Measurements from ENCODE around the gene NRXN3.

DNA sequence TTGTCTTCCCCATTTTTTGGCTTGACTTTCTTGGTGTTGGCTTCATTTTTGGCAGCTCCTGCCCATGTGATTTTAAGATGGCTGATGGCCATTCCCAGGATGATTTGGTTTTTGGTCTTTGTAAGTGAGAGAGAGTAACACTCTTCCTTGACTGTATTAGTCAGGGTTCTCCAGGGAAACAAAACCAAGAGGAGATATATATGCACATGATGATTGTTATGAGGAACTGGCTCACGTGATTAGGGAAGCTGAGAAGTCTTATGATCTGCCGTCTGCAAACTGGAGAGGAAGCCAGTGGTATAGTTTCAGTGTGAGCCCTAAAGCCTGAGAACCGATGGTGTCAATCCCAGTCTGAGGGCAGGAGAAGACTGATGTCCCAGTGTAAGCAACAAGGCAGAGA is 146.6 kb downstream of the NRXN3 start:
- TF ChIP-seq, protein P1, sequence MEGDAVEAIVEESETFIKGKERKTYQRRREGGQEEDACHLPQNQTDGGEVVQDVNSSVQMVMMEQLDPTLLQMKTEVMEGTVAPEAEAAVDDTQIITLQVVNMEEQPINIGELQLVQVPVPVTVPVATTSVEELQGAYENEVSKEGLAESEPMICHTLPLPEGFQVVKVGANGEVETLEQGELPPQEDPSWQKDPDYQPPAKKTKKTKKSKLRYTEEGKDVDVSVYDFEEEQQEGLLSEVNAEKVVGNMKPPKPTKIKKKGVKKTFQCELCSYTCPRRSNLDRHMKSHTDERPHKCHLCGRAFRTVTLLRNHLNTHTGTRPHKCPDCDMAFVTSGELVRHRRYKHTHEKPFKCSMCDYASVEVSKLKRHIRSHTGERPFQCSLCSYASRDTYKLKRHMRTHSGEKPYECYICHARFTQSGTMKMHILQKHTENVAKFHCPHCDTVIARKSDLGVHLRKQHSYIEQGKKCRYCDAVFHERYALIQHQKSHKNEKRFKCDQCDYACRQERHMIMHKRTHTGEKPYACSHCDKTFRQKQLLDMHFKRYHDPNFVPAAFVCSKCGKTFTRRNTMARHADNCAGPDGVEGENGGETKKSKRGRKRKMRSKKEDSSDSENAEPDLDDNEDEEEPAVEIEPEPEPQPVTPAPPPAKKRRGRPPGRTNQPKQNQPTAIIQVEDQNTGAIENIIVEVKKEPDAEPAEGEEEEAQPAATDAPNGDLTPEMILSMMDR (IDR thresholded peaks at IDR 0.05), result no peak
- TF ChIP-seq, protein P2, sequence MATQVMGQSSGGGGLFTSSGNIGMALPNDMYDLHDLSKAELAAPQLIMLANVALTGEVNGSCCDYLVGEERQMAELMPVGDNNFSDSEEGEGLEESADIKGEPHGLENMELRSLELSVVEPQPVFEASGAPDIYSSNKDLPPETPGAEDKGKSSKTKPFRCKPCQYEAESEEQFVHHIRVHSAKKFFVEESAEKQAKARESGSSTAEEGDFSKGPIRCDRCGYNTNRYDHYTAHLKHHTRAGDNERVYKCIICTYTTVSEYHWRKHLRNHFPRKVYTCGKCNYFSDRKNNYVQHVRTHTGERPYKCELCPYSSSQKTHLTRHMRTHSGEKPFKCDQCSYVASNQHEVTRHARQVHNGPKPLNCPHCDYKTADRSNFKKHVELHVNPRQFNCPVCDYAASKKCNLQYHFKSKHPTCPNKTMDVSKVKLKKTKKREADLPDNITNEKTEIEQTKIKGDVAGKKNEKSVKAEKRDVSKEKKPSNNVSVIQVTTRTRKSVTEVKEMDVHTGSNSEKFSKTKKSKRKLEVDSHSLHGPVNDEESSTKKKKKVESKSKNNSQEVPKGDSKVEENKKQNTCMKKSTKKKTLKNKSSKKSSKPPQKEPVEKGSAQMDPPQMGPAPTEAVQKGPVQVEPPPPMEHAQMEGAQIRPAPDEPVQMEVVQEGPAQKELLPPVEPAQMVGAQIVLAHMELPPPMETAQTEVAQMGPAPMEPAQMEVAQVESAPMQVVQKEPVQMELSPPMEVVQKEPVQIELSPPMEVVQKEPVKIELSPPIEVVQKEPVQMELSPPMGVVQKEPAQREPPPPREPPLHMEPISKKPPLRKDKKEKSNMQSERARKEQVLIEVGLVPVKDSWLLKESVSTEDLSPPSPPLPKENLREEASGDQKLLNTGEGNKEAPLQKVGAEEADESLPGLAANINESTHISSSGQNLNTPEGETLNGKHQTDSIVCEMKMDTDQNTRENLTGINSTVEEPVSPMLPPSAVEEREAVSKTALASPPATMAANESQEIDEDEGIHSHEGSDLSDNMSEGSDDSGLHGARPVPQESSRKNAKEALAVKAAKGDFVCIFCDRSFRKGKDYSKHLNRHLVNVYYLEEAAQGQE (IDR thresholded peaks at IDR 0.05; ENCODE audit: insufficient read depth in 1 of 2, low read depth in 2 of 2, low read length in 1 of 2), result no peak
- TF ChIP-seq POLR2AphosphoS5 (IDR thresholded peaks at IDR 0.05; ENCODE audit: low read depth, low read length) (no peak), TCF7L2 (IDR thresholded peaks at IDR 0.05; ENCODE audit: low read depth, low read length) (no peak)

Measured in Panc1 (cell line).